Left ventricle myocardium inferior (tissue), 1 donor: ENCODE results near the gene RNU7-1. TPM values are rescaled to one million over a fixed set of nuclear protein-coding genes. Genes with fewer than 3 reads are reported as not detected.

Source experiments
- DNase-seq: peaks from one replicate; pipeline ENCODE4 v3.0.0-alpha.2; 2020
- H3K27ac ChIP-seq: fragments of 200-600 bp; replicated peaks from 2 replicates; pipeline ENCODE4 v1.8.0; 2021
- H3K27me3 ChIP-seq: fragments of 200-600 bp; 2 replicates; pipeline ENCODE4 v1.8.0; 2021; ENCODE audit warnings: low read depth
- H3K36me3 ChIP-seq: fragments of 200-600 bp; 2 replicates; pipeline ENCODE4 v1.8.0; 2021
- H3K4me1 ChIP-seq: fragments of 200-600 bp; 2 replicates; pipeline ENCODE4 v1.8.0; 2021
- H3K4me3 ChIP-seq: fragments of 200-600 bp; 2 replicates; pipeline ENCODE4 v1.8.0; 2021; ENCODE audit warnings: mild to moderate bottlenecking, moderate library complexity
- H3K9me3 ChIP-seq: fragments of 200-600 bp; replicated peaks from 2 replicates; pipeline ENCODE4 v1.8.0; 2021
- intact Hi-C: fragments of 100-400 bp; cut with micrococcal nuclease; formaldehyde crosslinking; loops from one replicate; pipeline ENCODE4 v1.11.0; 2022
- total RNA-seq: library from RNA; stranded (reverse); fragmentation: NEBNext Ultra II Directional; extraction: Animal tissue kit (Norgen Biotek cat#: 25700); gene quantifications from one replicate; pipeline ENCODE4 v1.2.1, GENCODE V29; 2021
- TF ChIP-seq, protein P1 (sequence below): fragments of 200-600 bp; IDR thresholded peaks from 2 replicates; pipeline ENCODE4 v1.8.0; 2021; ENCODE audit warnings: antibody characterized with exemption, mild to moderate bottlenecking, borderline replicate concordance
- donor health status: DM: no; HTN: yes; CAD: no; lungs with severe emphysema.

RNU7-1 gene
- total RNA-seq, 1 donor from 2014 or later: not detected

DNA sequence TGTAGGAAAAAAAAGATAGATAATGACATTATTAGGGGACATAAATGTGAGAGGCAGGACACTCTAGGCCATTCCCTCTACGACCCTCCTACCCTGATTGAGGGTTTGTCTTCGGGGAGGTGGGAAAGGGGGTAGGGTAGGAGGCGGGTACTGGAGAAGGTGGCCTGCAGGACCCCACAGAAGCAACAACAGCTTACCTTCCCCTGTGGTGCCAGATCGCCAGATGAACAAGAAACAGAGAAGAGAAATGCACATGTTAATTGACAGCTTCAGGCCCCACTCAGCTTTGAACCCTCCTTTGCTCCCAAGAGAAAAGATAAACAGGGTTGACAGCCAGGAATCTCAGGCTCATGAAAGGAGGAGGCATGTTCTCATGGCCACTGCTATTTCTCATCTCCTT, 22.1 kb downstream of the RNU7-1 start:
- Histone ChIP-seq H3K4me1 (peaks cover 68% of the 10 kb centered on the region), H3K9me3 (no peaks in the 10 kb centered on the region), H3K27ac (peak overlapping the region; percentile 86), H3K4me3 (no peak overlapping the region), H3K27me3 (no peaks in the 10 kb centered on the region), H3K36me3 (peaks cover 42% of the 10 kb centered on the region)
- intact Hi-C loops: loop anchor here (10.0 kb wide), 1 partner anchor 49 kb away; the partner anchor contains the start of gene LPCAT3
- TF ChIP-seq, protein P1, sequence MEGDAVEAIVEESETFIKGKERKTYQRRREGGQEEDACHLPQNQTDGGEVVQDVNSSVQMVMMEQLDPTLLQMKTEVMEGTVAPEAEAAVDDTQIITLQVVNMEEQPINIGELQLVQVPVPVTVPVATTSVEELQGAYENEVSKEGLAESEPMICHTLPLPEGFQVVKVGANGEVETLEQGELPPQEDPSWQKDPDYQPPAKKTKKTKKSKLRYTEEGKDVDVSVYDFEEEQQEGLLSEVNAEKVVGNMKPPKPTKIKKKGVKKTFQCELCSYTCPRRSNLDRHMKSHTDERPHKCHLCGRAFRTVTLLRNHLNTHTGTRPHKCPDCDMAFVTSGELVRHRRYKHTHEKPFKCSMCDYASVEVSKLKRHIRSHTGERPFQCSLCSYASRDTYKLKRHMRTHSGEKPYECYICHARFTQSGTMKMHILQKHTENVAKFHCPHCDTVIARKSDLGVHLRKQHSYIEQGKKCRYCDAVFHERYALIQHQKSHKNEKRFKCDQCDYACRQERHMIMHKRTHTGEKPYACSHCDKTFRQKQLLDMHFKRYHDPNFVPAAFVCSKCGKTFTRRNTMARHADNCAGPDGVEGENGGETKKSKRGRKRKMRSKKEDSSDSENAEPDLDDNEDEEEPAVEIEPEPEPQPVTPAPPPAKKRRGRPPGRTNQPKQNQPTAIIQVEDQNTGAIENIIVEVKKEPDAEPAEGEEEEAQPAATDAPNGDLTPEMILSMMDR: no peak
- DNase-seq: no peak

DNA sequence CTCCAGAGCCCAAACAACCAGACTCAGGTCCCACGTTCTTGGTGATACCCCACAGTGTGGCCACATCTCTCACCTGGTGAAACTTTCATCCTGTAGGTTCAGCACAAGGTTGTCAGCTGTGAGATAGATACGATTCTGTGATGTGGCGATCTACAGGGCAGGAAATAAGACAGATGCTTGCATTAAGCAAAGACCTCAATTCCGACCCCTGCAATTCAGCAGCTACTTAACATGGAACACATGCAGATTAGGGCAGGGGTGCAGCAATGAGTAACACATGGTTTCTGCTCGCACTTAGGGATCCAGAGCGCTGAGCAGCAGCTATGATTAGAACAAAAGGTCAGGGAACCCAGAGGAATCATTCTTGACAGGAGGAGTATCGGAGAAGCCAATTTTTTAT, 22.7 kb downstream of the RNU7-1 start:
- intact Hi-C loops: loop anchor here (10.0 kb wide), 1 partner anchor 48 kb away; the partner anchor contains the start of gene LPCAT3
- no peak for DNase-seq
- H3K36me3 ChIP-seq: peaks cover 42% of the 10 kb centered on the region
- TF ChIP-seq, protein P1: no peak
- no peaks in the 10 kb centered on the region for H3K27me3 ChIP-seq
- peaks cover 67% of the 10 kb centered on the region for H3K4me1 ChIP-seq
- no peak overlapping the region for H3K27ac ChIP-seq
- H3K4me3 ChIP-seq: no peak overlapping the region
- no peaks in the 10 kb centered on the region for H3K9me3 ChIP-seq

DNA sequence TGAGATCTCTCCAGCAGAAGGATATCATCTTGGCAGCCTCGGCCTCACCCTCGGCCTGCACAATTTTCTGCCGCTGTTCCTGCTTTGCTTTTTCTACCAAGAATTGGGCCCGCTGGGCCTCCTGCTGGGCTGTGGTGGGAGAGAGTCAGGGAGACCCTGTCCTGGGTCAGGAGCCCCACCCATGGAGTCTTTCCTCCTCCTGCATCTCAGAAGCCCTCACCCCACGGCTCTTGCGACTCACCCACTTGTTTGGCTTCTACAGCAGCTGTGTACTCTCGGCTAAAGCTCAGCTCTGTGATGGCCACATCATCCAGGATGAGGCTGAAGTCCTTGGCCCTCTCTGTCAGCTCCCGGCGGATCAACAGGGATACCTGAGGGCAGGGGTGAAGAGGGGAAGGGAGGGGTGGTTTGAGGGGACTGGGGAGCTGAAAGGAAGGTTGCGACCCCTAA, 24.1 kb downstream of the RNU7-1 start:
- Histone ChIP-seq H3K9me3 (no peaks in the 10 kb centered on the region), H3K36me3 (peaks cover 42% of the 10 kb centered on the region), H3K27ac (no peak overlapping the region), H3K4me3 (no peak overlapping the region), H3K4me1 (peaks cover 66% of the 10 kb centered on the region), H3K27me3 (no peaks in the 10 kb centered on the region)
- intact Hi-C loops: loop anchor here (10.0 kb wide), 1 partner anchor 47 kb away; the partner anchor contains the start of gene LPCAT3
- DNase-seq: no peak
- TF ChIP-seq, protein P1: no peak

DNA sequence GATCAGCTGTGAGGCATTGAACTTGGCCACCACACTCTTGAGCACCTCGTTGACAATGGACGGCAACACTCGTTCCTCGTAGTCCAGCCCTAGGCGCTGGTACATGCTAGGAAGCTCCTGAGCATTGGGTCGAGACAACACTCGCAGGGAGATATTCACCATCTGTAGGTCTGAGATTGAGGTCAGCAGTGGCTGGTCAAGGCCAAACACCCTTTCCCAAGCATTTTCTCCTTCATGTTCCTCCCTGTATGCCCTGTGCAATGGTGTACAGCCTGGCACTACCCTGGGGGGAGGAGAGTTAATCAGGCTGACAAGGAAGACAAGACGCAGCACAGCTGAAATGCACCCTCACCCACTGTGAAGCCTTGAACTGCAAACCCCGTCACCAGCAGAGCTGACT, 24.8 kb downstream of the RNU7-1 start:
- no peaks in the 10 kb centered on the region for H3K9me3 ChIP-seq
- intact Hi-C loops: loop anchor here (10.0 kb wide), 1 partner anchor 46 kb away; the partner anchor contains the start of gene LPCAT3
- no peak overlapping the region for H3K27ac ChIP-seq
- H3K4me1 ChIP-seq: peaks cover 63% of the 10 kb centered on the region
- DNase-seq: no peak
- TF ChIP-seq, protein P1: no peak
- H3K4me3 ChIP-seq: peak overlapping the region; percentile 77
- H3K36me3 ChIP-seq: peaks cover 42% of the 10 kb centered on the region
- no peaks in the 10 kb centered on the region for H3K27me3 ChIP-seq

DNA sequence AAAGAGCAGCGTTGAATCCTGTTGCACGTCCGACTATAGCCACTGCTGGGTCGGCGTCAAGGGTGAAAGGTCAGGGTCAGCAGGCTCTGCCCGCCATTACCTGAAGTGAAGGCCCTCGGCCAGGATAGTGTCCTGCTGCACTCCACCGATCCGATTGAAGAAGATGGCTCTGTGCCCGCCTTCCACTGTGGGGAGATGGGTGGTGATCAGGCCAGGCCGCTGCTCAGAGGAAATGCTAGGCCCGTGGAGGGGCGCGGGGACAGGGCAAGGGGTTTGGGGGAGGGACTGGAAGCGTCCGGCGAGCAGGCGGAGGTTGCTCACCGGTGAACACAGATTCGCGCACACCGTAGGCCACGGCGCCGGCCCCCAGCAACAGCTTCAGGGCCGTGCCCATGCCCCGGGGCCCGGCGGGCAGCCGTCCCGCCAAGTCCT, 26.5 kb downstream of the RNU7-1 start:
- Histone ChIP-seq H3K9me3 (no peaks in the 10 kb centered on the region), H3K27ac (peak overlapping the region; percentile 93), H3K4me3 (peak overlapping the region; percentile 77), H3K4me1 (peaks cover 52% of the 10 kb centered on the region), H3K27me3 (no peaks in the 10 kb centered on the region), H3K36me3 (peaks cover 54% of the 10 kb centered on the region)
- TF ChIP-seq, protein P1: no peak
- intact Hi-C loops: no loop called here
- no peak for DNase-seq
